Measurements from ENCODE around the gene MANBA.

Gene MANBA

GRCh38 chr4:102612824-102613366, 147.9 kb downstream of the MANBA start:
- Histone ChIP-seq H3K27me3 (ENCODE audit: control insufficient read depth, insufficient read depth, low read length, poor library complexity, severe bottlenecking) (no peaks in the 10 kb centered on the region), H3K9me3 (ENCODE audit: control insufficient read depth, low read length) (no peaks in the 10 kb centered on the region), H3K27ac (ENCODE audit: insufficient read depth, low read depth, low read length, poor library complexity, severe bottlenecking) (no peak overlapping the region), H3K4me1 (ENCODE audit: control insufficient read depth, insufficient read depth, low read length) (no peaks in the 10 kb centered on the region), H3K36me3 (ENCODE audit: control insufficient read depth, insufficient read depth, low read length) (no peaks in the 10 kb centered on the region), H3K4me3 (ENCODE audit: insufficient read depth, low read depth, low read length) (no peak overlapping the region)
- 90 to 95% methylated on average over 11 of the region's 11 CpGs for whole genome bisulfite sequencing, 2 experiments

- H3K36me3 ChIP-seq (ENCODE audit: control insufficient read depth, insufficient read depth, low read length): no peaks in the 10 kb centered on the region
- H3K9me3 ChIP-seq (ENCODE audit: control insufficient read depth, low read length): no peaks in the 10 kb centered on the region
- no peaks in the 10 kb centered on the region for H3K4me1 ChIP-seq (ENCODE audit: control insufficient read depth, insufficient read depth, low read length)
- no peak overlapping the region for H3K4me3 ChIP-seq (ENCODE audit: insufficient read depth, low read depth, low read length)
- H3K27me3 ChIP-seq (ENCODE audit: control insufficient read depth, insufficient read depth, low read length, poor library complexity, severe bottlenecking): no peaks in the 10 kb centered on the region
- 95% methylated on average over 2 of the region's 2 CpGs for WGBS, 2 experiments
- no peak overlapping the region for H3K27ac ChIP-seq (ENCODE audit: insufficient read depth, low read depth, low read length, poor library complexity, severe bottlenecking)
These were observed 148.6 kb downstream of the MANBA start for GRCh38 chr4:102612210-102612609.

GRCh38 chr4:102610476-102610875, 150.3 kb downstream of the MANBA start:
- Histone ChIP-seq H3K27ac (ENCODE audit: insufficient read depth, low read depth, low read length, poor library complexity, severe bottlenecking) (no peak overlapping the region), H3K9me3 (ENCODE audit: control insufficient read depth, low read length) (no peaks in the 10 kb centered on the region), H3K36me3 (ENCODE audit: control insufficient read depth, insufficient read depth, low read length) (no peaks in the 10 kb centered on the region), H3K27me3 (ENCODE audit: control insufficient read depth, insufficient read depth, low read length, poor library complexity, severe bottlenecking) (no peaks in the 10 kb centered on the region), H3K4me1 (ENCODE audit: control insufficient read depth, insufficient read depth, low read length) (no peaks in the 10 kb centered on the region), H3K4me3 (ENCODE audit: insufficient read depth, low read depth, low read length) (no peak overlapping the region)
- 86 to 91% methylated on average over 3 of the region's 3 CpGs for WGBS, 2 experiments

- no peaks in the 10 kb centered on the region for H3K9me3 ChIP-seq (ENCODE audit: control insufficient read depth, low read length)
- H3K27ac ChIP-seq (ENCODE audit: insufficient read depth, low read depth, low read length, poor library complexity, severe bottlenecking): no peak overlapping the region
- no peaks in the 10 kb centered on the region for H3K27me3 ChIP-seq (ENCODE audit: control insufficient read depth, insufficient read depth, low read length, poor library complexity, severe bottlenecking)
- no peaks in the 10 kb centered on the region for H3K4me1 ChIP-seq (ENCODE audit: control insufficient read depth, insufficient read depth, low read length)
- H3K4me3 ChIP-seq (ENCODE audit: insufficient read depth, low read depth, low read length): no peak overlapping the region
- no peaks in the 10 kb centered on the region for H3K36me3 ChIP-seq (ENCODE audit: control insufficient read depth, insufficient read depth, low read length)
These were observed 150.8 kb downstream of the MANBA start for GRCh38 chr4:102610007-102610406.

- H3K9me3 ChIP-seq (ENCODE audit: control insufficient read depth, low read length): no peaks in the 10 kb centered on the region
- 80 to 100% methylated on average over 1 of the region's 1 CpG for WGBS, 2 experiments
- no peaks in the 10 kb centered on the region for H3K4me1 ChIP-seq (ENCODE audit: control insufficient read depth, insufficient read depth, low read length)
- H3K4me3 ChIP-seq (ENCODE audit: insufficient read depth, low read depth, low read length): no peak overlapping the region
- no peaks in the 10 kb centered on the region for H3K27me3 ChIP-seq (ENCODE audit: control insufficient read depth, insufficient read depth, low read length, poor library complexity, severe bottlenecking)
- H3K27ac ChIP-seq (ENCODE audit: insufficient read depth, low read depth, low read length, poor library complexity, severe bottlenecking): no peak overlapping the region
- H3K36me3 ChIP-seq (ENCODE audit: control insufficient read depth, insufficient read depth, low read length): no peaks in the 10 kb centered on the region
These were observed 152.6 kb downstream of the MANBA start for GRCh38 chr4:102608190-102608589.

- Histone ChIP-seq H3K27me3 (ENCODE audit: control insufficient read depth, insufficient read depth, low read length, poor library complexity, severe bottlenecking) (no peaks in the 10 kb centered on the region), H3K36me3 (ENCODE audit: control insufficient read depth, insufficient read depth, low read length) (no peaks in the 10 kb centered on the region)
- WGBS, 2 experiments: 96% methylated on average over 7 of the region's 7 CpGs
These were observed 153.8 kb downstream of the MANBA start for GRCh38 chr4:102606846-102607450.

GRCh38 chr4:102606261-102606660, 154.5 kb downstream of the MANBA start:
- Histone ChIP-seq H3K36me3 (ENCODE audit: control insufficient read depth, insufficient read depth, low read length) (no peaks in the 10 kb centered on the region), H3K4me1 (ENCODE audit: control insufficient read depth, insufficient read depth, low read length) (no peaks in the 10 kb centered on the region), H3K27me3 (ENCODE audit: control insufficient read depth, insufficient read depth, low read length, poor library complexity, severe bottlenecking) (no peaks in the 10 kb centered on the region), H3K9me3 (ENCODE audit: control insufficient read depth, low read length) (no peaks in the 10 kb centered on the region), H3K4me3 (ENCODE audit: insufficient read depth, low read depth, low read length) (no peak overlapping the region), H3K27ac (ENCODE audit: insufficient read depth, low read depth, low read length, poor library complexity, severe bottlenecking) (no peak overlapping the region)
- WGBS, 2 experiments: 86 to 92% methylated on average over 3 of the region's 3 CpGs

More at GRCh38 chr4:102606846-102607450, 153.8 kb downstream of the MANBA start:
- Histone ChIP-seq H3K9me3 (ENCODE audit: control insufficient read depth, low read length) (no peaks in the 10 kb centered on the region), H3K27ac (ENCODE audit: insufficient read depth, low read depth, low read length, poor library complexity, severe bottlenecking) (no peak overlapping the region), H3K4me1 (ENCODE audit: control insufficient read depth, insufficient read depth, low read length) (no peaks in the 10 kb centered on the region), H3K4me3 (ENCODE audit: insufficient read depth, low read depth, low read length) (no peak overlapping the region)

GRCh38 chr4:102604222-102604940, 156.4 kb downstream of the MANBA start:
- Histone ChIP-seq H3K9me3 (ENCODE audit: control insufficient read depth, low read length) (no peaks in the 10 kb centered on the region), H3K4me3 (ENCODE audit: insufficient read depth, low read depth, low read length) (no peak overlapping the region), H3K27me3 (ENCODE audit: control insufficient read depth, insufficient read depth, low read length, poor library complexity, severe bottlenecking) (no peaks in the 10 kb centered on the region), H3K4me1 (ENCODE audit: control insufficient read depth, insufficient read depth, low read length) (no peaks in the 10 kb centered on the region), H3K27ac (ENCODE audit: insufficient read depth, low read depth, low read length, poor library complexity, severe bottlenecking) (no peak overlapping the region), H3K36me3 (ENCODE audit: control insufficient read depth, insufficient read depth, low read length) (no peaks in the 10 kb centered on the region)
- WGBS, 2 experiments: 71 to 89% methylated on average over 2 of the region's 2 CpGs

GRCh38 chr4:102601586-102602227, 159.1 kb downstream of the MANBA start:
- Histone ChIP-seq H3K4me1 (ENCODE audit: control insufficient read depth, insufficient read depth, low read length) (no peaks in the 10 kb centered on the region), H3K27me3 (ENCODE audit: control insufficient read depth, insufficient read depth, low read length, poor library complexity, severe bottlenecking) (no peaks in the 10 kb centered on the region), H3K4me3 (ENCODE audit: insufficient read depth, low read depth, low read length) (no peak overlapping the region), H3K9me3 (ENCODE audit: control insufficient read depth, low read length) (no peaks in the 10 kb centered on the region), H3K36me3 (ENCODE audit: control insufficient read depth, insufficient read depth, low read length) (no peaks in the 10 kb centered on the region), H3K27ac (ENCODE audit: insufficient read depth, low read depth, low read length, poor library complexity, severe bottlenecking) (no peak overlapping the region)
- 89 to 94% methylated on average over 5 to 8 of the region's 8 CpGs for WGBS, 2 experiments

GRCh38 chr4:102600689-102601088, 160.1 kb downstream of the MANBA start:
- Histone ChIP-seq H3K27me3 (ENCODE audit: control insufficient read depth, insufficient read depth, low read length, poor library complexity, severe bottlenecking) (no peaks in the 10 kb centered on the region), H3K36me3 (ENCODE audit: control insufficient read depth, insufficient read depth, low read length) (no peaks in the 10 kb centered on the region), H3K9me3 (ENCODE audit: control insufficient read depth, low read length) (no peaks in the 10 kb centered on the region), H3K4me1 (ENCODE audit: control insufficient read depth, insufficient read depth, low read length) (no peaks in the 10 kb centered on the region), H3K4me3 (ENCODE audit: insufficient read depth, low read depth, low read length) (no peak overlapping the region), H3K27ac (ENCODE audit: insufficient read depth, low read depth, low read length, poor library complexity, severe bottlenecking) (no peak overlapping the region)

Measured in ectodermal cell (in vitro differentiated cells).